Fibroblast of pulmonary artery (primary cell): ENCODE data around the gene SGPL1.

Experiments used
- DNase-seq: peaks from one replicate; pipeline ENCODE4 v3.0.0-alpha.2; 2010; ENCODE audit warnings: low read depth
- H3K4me3 ChIP-seq: replicated peaks from 2 replicates; pipeline ENCODE4 v1.5.1; 2011; ENCODE audit warnings: low read depth, mild to moderate bottlenecking, control low read depth, low read length, moderate library complexity
- CTCF ChIP-seq: IDR thresholded peaks from 2 replicates; pipeline ENCODE4 v1.5.1; 2011; ENCODE audit warnings: mild to moderate bottlenecking, control low read depth, low read length, inconsistent platforms; ENCODE audit errors: missing control alignments

Gene SGPL1

GRCh38 chr10:70803775-70804420, 11.8 kb upstream of the SGPL1 start:
- H3K4me3 ChIP-seq: no peak overlapping the region
- DNase-seq: no peak
- TF ChIP-seq CTCF: no peak

GRCh38 chr10:70804421-70804808, 11.3 kb upstream of the SGPL1 start:
- no peak for TF ChIP-seq CTCF
- H3K4me3 ChIP-seq: no peak overlapping the region
- no peak for DNase-seq

GRCh38 chr10:70805619-70806215, 10.0 kb upstream of the SGPL1 start:
- no peak for DNase-seq
- H3K4me3 ChIP-seq: no peak overlapping the region
- no peak for TF ChIP-seq CTCF

- no peak for DNase-seq
- no peak overlapping the region for H3K4me3 ChIP-seq
- no peak for TF ChIP-seq CTCF
Observed at GRCh38 chr10:70806841-70807240, 8.9 kb upstream of the SGPL1 start.

- no peak for DNase-seq
Observed at GRCh38 chr10:70807556-70807955, 8.2 kb upstream of the SGPL1 start.

GRCh38 chr10:70809011-70809611, 6.6 kb upstream of the SGPL1 start:
- TF ChIP-seq CTCF: no peak
- no peak for DNase-seq
- H3K4me3 ChIP-seq: no peak overlapping the region

More at GRCh38 chr10:70807556-70807955, 8.2 kb upstream of the SGPL1 start:
- no peak for TF ChIP-seq CTCF
- no peak overlapping the region for H3K4me3 ChIP-seq
